HepG2 (cell line): ENCODE results near the gene C6orf132. TPM values are rescaled to one million over a fixed set of nuclear protein-coding genes. Genes with fewer than 3 reads are reported as not detected.

Source experiments
- ATAC-seq: fragments of 200-7000 bp; cut with Tn5 transposase; 3 replicates; pipeline ENCODE4 v1.9.1; 2020; ENCODE audit warnings: mild to moderate bottlenecking, moderate library complexity
- BruUV-seq: library from RNA; stranded (reverse); fragments of 400-500 nt; replicated peaks from 2 replicates; lab custom pipeline; 2021; lab: Mats Ljungman, UMichigan
- CTCF ChIA-PET: fragments of 300-600 bp; formaldehyde crosslinking; extraction: SDS; loops from one replicate; lab custom pipeline; 2021; ENCODE audit warnings: low total read pairs, inconsistent platforms, low intra/inter-chr PET ratio; lab: Yijun Ruan, JAX
- POLR2A ChIA-PET: fragments of 350-600 bp; sonication (Branson Sonifier 250); formaldehyde crosslinking; loops from one replicate; lab custom pipeline; 2020; ENCODE audit warnings: antibody characterized with exemption, inconsistent platforms; lab: Yijun Ruan, JAX
- DNase-seq: peaks from one replicate; pipeline ENCODE4 v3.0.0-alpha.2; 2015; ENCODE audit warnings: low spot score
- FAIRE-seq: peaks from 3 replicates; lab custom pipeline; 2011; peaks lifted over from hg19 to GRCh38; lab: Jason Lieb, UNC
- H2AFZ ChIP-seq: one replicate; pipeline ENCODE4 v1.6.1; 2011; ENCODE audit warnings: low read length, inconsistent platforms
- H3K27ac ChIP-seq: fragments of 300-600 bp; 3 replicates; pipeline ENCODE4 v1.8.0; 2011; ENCODE audit warnings: mixed run types, mild to moderate bottlenecking, mixed read lengths, low read length, inconsistent platforms; ENCODE audit not compliant: insufficient read depth; ENCODE audit errors: extremely low read length
- H3K27me3 ChIP-seq, 2 experiments: fragments of 200-600 bp in 1 of 2; 2 replicates in 1 of 2; 3 replicates in 1 of 2; pipeline versions ENCODE4 v1.6.0 to v1.8.0; 2011; ENCODE audit warnings: low read length in 2 of 2, mild to moderate bottlenecking in 2 of 2, moderate library complexity in 2 of 2, inconsistent platforms in 1 of 2; ENCODE audit not compliant: insufficient read depth in 2 of 2, control insufficient read depth in 1 of 2
- H3K36me3 ChIP-seq, 2 experiments: fragments of 200-600 bp in 1 of 2; replicated peaks in 1 of 2; 2 replicates in 1 of 2; 3 replicates in 1 of 2; pipeline versions ENCODE4 v1.5.1 to v1.8.0; 2011; ENCODE audit warnings: low read length in 2 of 2, inconsistent platforms in 1 of 2; ENCODE audit not compliant: insufficient read depth in 2 of 2, control insufficient read depth in 1 of 2
- H3K4me1 ChIP-seq: 2 replicates; pipeline ENCODE4 v1.5.1; 2012; ENCODE audit warnings: low read length, inconsistent platforms; ENCODE audit not compliant: insufficient read depth
- H3K4me2 ChIP-seq: 2 replicates; pipeline ENCODE4 v1.6.0; 2011; ENCODE audit warnings: low read depth, low read length, inconsistent platforms
- H3K4me3 ChIP-seq, 3 experiments: fragments of 200-600 bp in 1 of 3; sonication (generic), shearing (Covaris generic) in 1 of 3; replicated peaks in 1 of 3; 2 replicates each; pipeline ENCODE4 v1.5.1; 2011 to 2016; ENCODE audit warnings: low read length in 3 of 3, inconsistent platforms in 2 of 3, low read depth in 2 of 3, mild to moderate bottlenecking in 2 of 3, control low read depth in 1 of 3, mixed read lengths in 1 of 3; ENCODE audit not compliant: insufficient read depth in 1 of 3
- H3K79me2 ChIP-seq: one replicate; pipeline ENCODE4 v1.6.1; 2011; ENCODE audit warnings: low read length, inconsistent platforms; ENCODE audit not compliant: insufficient read depth
- H3K9ac ChIP-seq: 2 replicates; pipeline ENCODE4 v1.6.0; 2011; ENCODE audit warnings: mild to moderate bottlenecking, low read depth, low read length, inconsistent platforms; ENCODE audit not compliant: insufficient read depth
- H3K9me3 ChIP-seq: 2 replicates; pipeline ENCODE4 v1.5.1; 2012; ENCODE audit warnings: mild to moderate bottlenecking, low read length
- H4K20me1 ChIP-seq: 2 replicates; pipeline ENCODE4 v1.6.0; 2011; ENCODE audit warnings: inconsistent platforms, mild to moderate bottlenecking, low read length, moderate library complexity; ENCODE audit not compliant: insufficient read depth
- ELK4 ChIP-seq: sonication (generic); formaldehyde crosslinking; IDR thresholded peaks from 2 replicates; pipeline ENCODE4 v1.9.0; 2021; ENCODE audit warnings: missing genetic modification reagents, borderline replicate concordance
- MEIS1 ChIP-seq: sonication (generic); formaldehyde crosslinking; IDR thresholded peaks from 2 replicates; pipeline ENCODE4 v1.9.0; 2021; ENCODE audit warnings: mild to moderate bottlenecking, missing genetic modification reagents, moderate library complexity, borderline replicate concordance
- TBX2 ChIP-seq: sonication (generic); formaldehyde crosslinking; IDR thresholded peaks from 2 replicates; pipeline ENCODE4 v1.5.0; 2020; ENCODE audit warnings: missing genetic modification reagents, mild to moderate bottlenecking, borderline replicate concordance
- TBX3 ChIP-seq: fragments of 450-650 bp; IDR thresholded peaks from 2 replicates; pipeline ENCODE4 v1.6.1; 2017; ENCODE audit warnings: antibody characterized with exemption, mild to moderate bottlenecking, inconsistent platforms, borderline replicate concordance
- ZNF354B ChIP-seq: sonication (generic); formaldehyde crosslinking; IDR thresholded peaks from 2 replicates; pipeline ENCODE4 v1.8.0; 2022; ENCODE audit warnings: mild to moderate bottlenecking, missing genetic modification reagents
- ZNF569 ChIP-seq: sonication (generic); formaldehyde crosslinking; IDR thresholded peaks from 2 replicates; pipeline ENCODE4 v1.5.0; 2020; ENCODE audit warnings: mild to moderate bottlenecking, missing genetic modification reagents, moderate library complexity, borderline replicate concordance
- ZNF703 ChIP-seq: sonication (generic); formaldehyde crosslinking; IDR thresholded peaks from 2 replicates; pipeline ENCODE4 v1.5.1; 2020; ENCODE audit warnings: missing genetic modification reagents, mild to moderate bottlenecking, moderate library complexity, borderline replicate concordance
- ZSCAN22 ChIP-seq: sonication (generic); formaldehyde crosslinking; IDR thresholded peaks from 2 replicates; pipeline ENCODE4 v1.4.0; 2020; ENCODE audit warnings: mild to moderate bottlenecking, missing genetic modification reagents
- WGBS: methylation state at CpG from one replicate; pipeline ENCODE4 v1.1.6; 2017; ENCODE audit warnings: low lambda C conversion rate; 5-methylcytosine and 5-hydroxymethylcytosine counted together
- in situ Hi-C: cut with HindIII; loops from 2 replicates; pipeline ENCODE4 v1.10.0; 2017; ENCODE audit warnings: low pct_unique_long_range_greater_than_20kb; ENCODE audit not compliant: extremely low pct_ligation_motif_present
- intact Hi-C: fragments of 100-400 bp; cut with micrococcal nuclease; formaldehyde crosslinking; loops from one replicate; pipeline ENCODE4 v1.10.0; 2022; ENCODE audit not compliant: unreplicated experiment
- polyA plus RNA-seq, 8 experiments: library from polyadenylated mRNA; depleted of rRNA in 3 of 8; stranded (reverse) in 7 of 8; unstranded in 1 of 8; fragments of >200 nt; fragmentation: Illumina TruSeq in 4 of 8; extraction: Trizol in 4 of 8; gene quantifications; 2 replicates each; pipeline versions ENCODE4 v1.2.1 to v1.2.3, GENCODE V29; 2011 to 2016; ENCODE audit warnings: low read depth in 4 of 8, missing spikeins in 1 of 8, mixed read lengths in 1 of 8; ENCODE audit not compliant: insufficient read depth in 1 of 8
- total RNA-seq, 5 experiments: library from RNA; depleted of rRNA; stranded (reverse); fragments of >200 nt; fragmentation: Illumina TruSeq; extraction: Trizol; gene quantifications; 2 replicates each; pipeline ENCODE4 v1.2.3, GENCODE V29; 2016; ENCODE audit warnings: low read depth in 1 of 5
- TF ChIP-seq, protein P1 (sequence below): sonication (generic); formaldehyde crosslinking; IDR thresholded peaks from 2 replicates; pipeline ENCODE4 v1.5.1; 2020; ENCODE audit warnings: mild to moderate bottlenecking, moderate library complexity, missing genetic modification reagents
- TF ChIP-seq, protein P2 (sequence below): sonication (generic); formaldehyde crosslinking; IDR thresholded peaks from 2 replicates; pipeline ENCODE4 v1.4.0; 2020; ENCODE audit warnings: missing genetic modification reagents
- TF ChIP-seq, protein P3 (sequence below): sonication (generic); formaldehyde crosslinking; IDR thresholded peaks from 2 replicates; pipeline ENCODE4 v1.4.0; 2020; ENCODE audit warnings: missing genetic modification reagents

Gene C6orf132
- total and polyA plus RNA-seq, 2 of the 13 experiments (the other 11 are each of a cell fraction or from before 2014, with no cell fraction given) = 0.78 to 3.0 TPM

DNA sequence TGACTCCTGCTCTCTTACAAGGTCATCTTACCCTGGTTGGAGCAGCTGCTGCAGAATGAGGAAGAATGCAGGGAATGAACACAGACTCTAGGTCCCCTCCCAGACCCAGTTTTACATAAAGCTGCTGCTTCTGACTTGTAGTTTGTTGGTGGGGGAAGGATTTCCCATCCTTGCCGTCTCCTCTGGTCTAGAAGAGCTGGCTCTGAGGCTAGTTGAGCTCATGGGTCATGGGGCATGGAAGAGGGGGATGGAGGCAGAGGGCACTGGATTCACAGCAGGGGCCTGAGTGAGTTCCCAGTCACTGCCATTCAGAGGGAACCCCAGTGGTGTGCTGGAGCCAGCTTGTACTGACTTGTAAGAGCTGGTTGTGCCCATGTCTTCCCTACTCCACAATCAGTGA lies 21.6 kb upstream of the C6orf132 start:
- Histone ChIP-seq H3K79me2 (no peaks in the 10 kb centered on the region), H3K4me3 (no peak overlapping the region), H3K4me2 (no peak overlapping the region), H3K9ac (no peak overlapping the region), H3K9me3 (no peaks in the 10 kb centered on the region), H4K20me1 (no peaks in the 10 kb centered on the region), H3K27me3 (peaks cover 3 to 16% of the 10 kb centered on the region in 2 experiments; a peak in 2 of 5 replicates), H3K27ac (no peak overlapping the region), H3K36me3 (no peaks in the 10 kb centered on the region), H2AFZ (no peak overlapping the region), H3K4me1 (peaks cover 44% of the 10 kb centered on the region)
- intact Hi-C loops (loop anchor here (5.0 kb wide), 1 partner anchor 47 kb away; no protein-coding TSS in a partner anchor), in situ Hi-C loops (no loop called here)
- 0% methylated on average over 1 of the region's 1 CpG for WGBS
- ChIA-PET POLR2A (interaction anchor here (0.6 to 0.8 kb wide), 2 partner anchors 65 to 294 kb away, joined by 3 read pairs; no protein-coding TSS in a partner anchor), CTCF (interaction anchor here (5.2 kb wide), 1 partner anchor 88 kb away, joined by 107 read pairs; no protein-coding TSS in a partner anchor)
- no TSS peak for BruUV-seq
- FAIRE-seq = no peak
- no peak for ATAC-seq
- no peak for DNase-seq
- TF ChIP-seq MEIS1 (CRISPR knock-in tag) = no peak
- TF ChIP-seq, protein P1, sequence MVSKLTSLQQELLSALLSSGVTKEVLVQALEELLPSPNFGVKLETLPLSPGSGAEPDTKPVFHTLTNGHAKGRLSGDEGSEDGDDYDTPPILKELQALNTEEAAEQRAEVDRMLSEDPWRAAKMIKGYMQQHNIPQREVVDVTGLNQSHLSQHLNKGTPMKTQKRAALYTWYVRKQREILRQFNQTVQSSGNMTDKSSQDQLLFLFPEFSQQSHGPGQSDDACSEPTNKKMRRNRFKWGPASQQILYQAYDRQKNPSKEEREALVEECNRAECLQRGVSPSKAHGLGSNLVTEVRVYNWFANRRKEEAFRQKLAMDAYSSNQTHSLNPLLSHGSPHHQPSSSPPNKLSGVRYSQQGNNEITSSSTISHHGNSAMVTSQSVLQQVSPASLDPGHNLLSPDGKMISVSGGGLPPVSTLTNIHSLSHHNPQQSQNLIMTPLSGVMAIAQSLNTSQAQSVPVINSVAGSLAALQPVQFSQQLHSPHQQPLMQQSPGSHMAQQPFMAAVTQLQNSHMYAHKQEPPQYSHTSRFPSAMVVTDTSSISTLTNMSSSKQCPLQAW (CRISPR knock-in tag) = no peak
- TF ChIP-seq ZSCAN22 = no peak
- no peak for TF ChIP-seq TBX2 (CRISPR knock-in tag)
- TF ChIP-seq, protein P2, sequence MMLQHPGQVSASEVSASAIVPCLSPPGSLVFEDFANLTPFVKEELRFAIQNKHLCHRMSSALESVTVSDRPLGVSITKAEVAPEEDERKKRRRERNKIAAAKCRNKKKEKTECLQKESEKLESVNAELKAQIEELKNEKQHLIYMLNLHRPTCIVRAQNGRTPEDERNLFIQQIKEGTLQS (CRISPR knock-in tag) = no peak
- TF ChIP-seq TBX3 = no peak
- TF ChIP-seq ZNF354B (CRISPR knock-in tag) = no peak
- TF ChIP-seq, protein P3, sequence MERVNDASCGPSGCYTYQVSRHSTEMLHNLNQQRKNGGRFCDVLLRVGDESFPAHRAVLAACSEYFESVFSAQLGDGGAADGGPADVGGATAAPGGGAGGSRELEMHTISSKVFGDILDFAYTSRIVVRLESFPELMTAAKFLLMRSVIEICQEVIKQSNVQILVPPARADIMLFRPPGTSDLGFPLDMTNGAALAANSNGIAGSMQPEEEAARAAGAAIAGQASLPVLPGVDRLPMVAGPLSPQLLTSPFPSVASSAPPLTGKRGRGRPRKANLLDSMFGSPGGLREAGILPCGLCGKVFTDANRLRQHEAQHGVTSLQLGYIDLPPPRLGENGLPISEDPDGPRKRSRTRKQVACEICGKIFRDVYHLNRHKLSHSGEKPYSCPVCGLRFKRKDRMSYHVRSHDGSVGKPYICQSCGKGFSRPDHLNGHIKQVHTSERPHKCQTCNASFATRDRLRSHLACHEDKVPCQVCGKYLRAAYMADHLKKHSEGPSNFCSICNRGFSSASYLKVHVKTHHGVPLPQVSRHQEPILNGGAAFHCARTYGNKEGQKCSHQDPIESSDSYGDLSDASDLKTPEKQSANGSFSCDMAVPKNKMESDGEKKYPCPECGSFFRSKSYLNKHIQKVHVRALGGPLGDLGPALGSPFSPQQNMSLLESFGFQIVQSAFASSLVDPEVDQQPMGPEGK (CRISPR knock-in tag) = no peak
- TF ChIP-seq ZNF569 = no peak
- TF ChIP-seq ELK4 (CRISPR knock-in tag) = no peak
- TF ChIP-seq ZNF703 (CRISPR knock-in tag) = no peak
